ENCODE measurements around the gene MSMO1.

DNA sequence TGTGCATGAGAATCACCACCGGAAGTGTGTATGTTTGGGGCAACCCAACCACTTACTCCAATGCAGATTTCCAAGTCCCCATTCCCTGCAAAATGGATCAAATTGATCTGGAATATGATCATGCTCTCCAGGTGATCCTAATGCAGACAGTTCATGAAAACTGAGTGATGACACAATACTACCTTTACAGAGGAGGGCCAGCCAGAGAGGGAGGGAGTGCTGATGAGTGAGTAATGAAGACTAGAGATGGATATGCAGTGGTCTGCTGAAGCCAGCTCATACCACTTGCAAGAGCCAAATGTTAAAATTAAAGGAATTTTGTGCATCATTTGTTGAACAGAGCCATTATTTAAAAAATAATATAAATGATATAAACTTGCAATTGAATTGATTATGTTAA is 41.1 kb downstream of the MSMO1 start:
- TF ChIP-seq POLR2A (IDR thresholded peaks at IDR 0.05; ENCODE audit: low read depth) (no peak), CTCF (IDR thresholded peaks at IDR 0.05) (no peak)

All from esophagus muscularis mucosa (tissue), 3 donors.